Caco-2 (cell line): Measurements from ENCODE around the gene GARIN5A. TPM values are rescaled to one million over a fixed set of nuclear protein-coding genes. Genes with fewer than 3 reads are reported as not detected.

ENCODE experiments used
- BruUV-seq: library from RNA; stranded (reverse); fragments of 400-500 nt; replicated peaks from 2 replicates; lab custom pipeline; 2021; lab: Mats Ljungman, UMichigan
- CTCF ChIA-PET: fragments of 300-600 bp; sonication (Branson Sonifier 250); formaldehyde crosslinking; loops from one replicate; lab custom pipeline; 2022; ENCODE audit warnings: antibody characterized with exemption; lab: Charles Lee
- POLR2A ChIA-PET: fragments of 300-600 bp; sonication (Branson Sonifier 250); formaldehyde crosslinking; loops from one replicate; lab custom pipeline; 2022; ENCODE audit warnings: antibody characterized with exemption; lab: Charles Lee
- DNase-seq, 2 experiments: peaks; one replicate each; pipeline versions ENCODE4 v3.0.0 to v3.0.0-alpha.2; 2020 to 2022
- H3K27me3 ChIP-seq: replicated peaks from 2 replicates; pipeline ENCODE4 v1.6.0; 2011; ENCODE audit warnings: low read length; ENCODE audit not compliant: control insufficient read depth, insufficient read depth
- H3K36me3 ChIP-seq: 2 replicates; pipeline ENCODE4 v1.5.1; 2011; ENCODE audit warnings: low read length; ENCODE audit not compliant: control insufficient read depth, insufficient read depth
- H3K4me1 ChIP-seq: fragments of 250-450 bp; sonication (Bioruptor Pico); 2 replicates; pipeline ENCODE4 v1.5.1; 2020; ENCODE audit warnings: mild to moderate bottlenecking
- H3K4me3 ChIP-seq: 2 replicates; pipeline ENCODE4 v1.5.1; 2011; ENCODE audit warnings: low read depth, mild to moderate bottlenecking, control low read depth, low read length
- H3K9me3 ChIP-seq: fragments of 250-450 bp; sonication (Bioruptor Pico); 2 replicates; pipeline ENCODE4 v1.5.1; 2020; ENCODE audit warnings: mild to moderate bottlenecking, moderate library complexity
- H3K27ac Mint-ChIP-seq: one replicate; pipeline ENCODE4 v1.8.0; 2022; ENCODE audit warnings: mixed read lengths; ENCODE audit not compliant: unreplicated experiment
- H3K27me3 Mint-ChIP-seq: one replicate; pipeline ENCODE4 v1.8.0; 2022; ENCODE audit warnings: mixed read lengths; ENCODE audit not compliant: insufficient read depth, unreplicated experiment
- H3K36me3 Mint-ChIP-seq: one replicate; pipeline ENCODE4 v1.8.0; 2022; ENCODE audit warnings: mild to moderate bottlenecking, mixed read lengths; ENCODE audit not compliant: insufficient read depth, unreplicated experiment
- H3K4me1 Mint-ChIP-seq: one replicate; pipeline ENCODE4 v1.8.0; 2022; ENCODE audit warnings: low read depth, mixed read lengths; ENCODE audit not compliant: unreplicated experiment
- H3K4me3 Mint-ChIP-seq: one replicate; pipeline ENCODE4 v1.8.0; 2022; ENCODE audit warnings: mild to moderate bottlenecking, moderate library complexity, mixed read lengths; ENCODE audit not compliant: unreplicated experiment
- H3K9me3 Mint-ChIP-seq: one replicate; pipeline ENCODE4 v1.8.0; 2022; ENCODE audit warnings: mixed read lengths; ENCODE audit not compliant: unreplicated experiment
- intact Hi-C: fragments of 100-400 bp; cut with micrococcal nuclease; formaldehyde crosslinking; loops from one replicate; pipeline ENCODE4 v1.10.0; 2022; ENCODE audit not compliant: unreplicated experiment
- total RNA-seq: library from RNA; stranded (reverse); gene quantifications from 2 replicates; pipeline ENCODE4 v1.2.3, GENCODE V29; 2022
- TF ChIP-seq, protein P1 (sequence below), 2 experiments: fragments of 200-600 bp in 1 of 2; IDR thresholded peaks; 1 replicate in 1 of 2; 2 replicates in 1 of 2; pipeline versions ENCODE4 v1.5.1 to v1.8.0; 2011 to 2022; ENCODE audit warnings: antibody characterized with exemption in 1 of 2, control low read depth in 1 of 2, inconsistent platforms in 1 of 2, low read depth in 1 of 2, low read length in 1 of 2, mild to moderate bottlenecking in 1 of 2, moderate library complexity in 1 of 2; ENCODE audit not compliant: insufficient read depth in 1 of 2, severe bottlenecking in 1 of 2, unreplicated experiment in 1 of 2

GARIN5A gene
- total RNA-seq, 1 experiment from 2014 or later, result 1.4 TPM

DNA sequence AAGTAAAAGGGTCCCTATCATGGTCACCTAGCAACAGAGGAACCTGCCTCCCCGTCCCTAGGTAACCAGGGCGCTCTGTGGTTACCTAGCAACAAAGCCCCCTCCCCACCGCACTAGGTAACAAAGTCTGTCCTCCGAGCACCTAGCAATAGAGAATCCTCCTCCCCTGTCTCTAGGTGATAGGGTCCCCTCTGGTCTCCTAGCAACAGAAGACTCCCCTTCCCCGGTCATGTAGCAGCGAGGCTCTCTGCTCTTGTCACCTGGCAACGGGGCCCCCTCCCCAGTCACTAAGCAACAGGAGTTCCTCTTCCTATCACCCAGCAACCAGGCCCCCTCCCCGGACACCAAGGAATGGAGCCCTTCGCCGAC, 34.0 kb upstream of the GARIN5A start:
- H3K36me3 Mint-ChIP-seq, result peaks cover 12% of the 10 kb centered on the region
- peak overlapping the region; percentile 89 for H3K27ac Mint-ChIP-seq
- intact Hi-C loops, result loop anchor here (1.0 kb wide), 1 partner anchor 34 kb away; the partner anchor contains the start of genes EMC10 and GARIN5A
- Histone ChIP-seq H3K4me1 (peaks cover 4% of the 10 kb centered on the region; the same call in 1 of the 2 replicates), H3K9me3 (no peaks in the 10 kb centered on the region), H3K4me3 (peak overlapping the region; percentile 58), H3K36me3 (no peaks in the 10 kb centered on the region), H3K27me3 (no peaks in the 10 kb centered on the region)
- DNase-seq, result no peak
- no peaks in the 10 kb centered on the region for H3K27me3 Mint-ChIP-seq
- peaks cover 7% of the 10 kb centered on the region for H3K4me1 Mint-ChIP-seq
- H3K4me3 Mint-ChIP-seq, result peak overlapping the region; percentile 76
- ChIA-PET CTCF (interaction anchor here (0.5 to 1.8 kb wide), 9 partner anchors 10 to 308 kb away, joined by 3 to 11 read pairs (median 6); no protein-coding TSS in a partner anchor), POLR2A (interaction anchor here (0.6 to 1.2 kb wide), 6 partner anchors 50 to 829 kb away, joined by 3 to 10 read pairs (median 4); partner anchors contain the start of gene KCNC3)
- H3K9me3 Mint-ChIP-seq, result no peaks in the 10 kb centered on the region
- TSS peak; percentile 78 for BruUV-seq
- TF ChIP-seq, protein P1, sequence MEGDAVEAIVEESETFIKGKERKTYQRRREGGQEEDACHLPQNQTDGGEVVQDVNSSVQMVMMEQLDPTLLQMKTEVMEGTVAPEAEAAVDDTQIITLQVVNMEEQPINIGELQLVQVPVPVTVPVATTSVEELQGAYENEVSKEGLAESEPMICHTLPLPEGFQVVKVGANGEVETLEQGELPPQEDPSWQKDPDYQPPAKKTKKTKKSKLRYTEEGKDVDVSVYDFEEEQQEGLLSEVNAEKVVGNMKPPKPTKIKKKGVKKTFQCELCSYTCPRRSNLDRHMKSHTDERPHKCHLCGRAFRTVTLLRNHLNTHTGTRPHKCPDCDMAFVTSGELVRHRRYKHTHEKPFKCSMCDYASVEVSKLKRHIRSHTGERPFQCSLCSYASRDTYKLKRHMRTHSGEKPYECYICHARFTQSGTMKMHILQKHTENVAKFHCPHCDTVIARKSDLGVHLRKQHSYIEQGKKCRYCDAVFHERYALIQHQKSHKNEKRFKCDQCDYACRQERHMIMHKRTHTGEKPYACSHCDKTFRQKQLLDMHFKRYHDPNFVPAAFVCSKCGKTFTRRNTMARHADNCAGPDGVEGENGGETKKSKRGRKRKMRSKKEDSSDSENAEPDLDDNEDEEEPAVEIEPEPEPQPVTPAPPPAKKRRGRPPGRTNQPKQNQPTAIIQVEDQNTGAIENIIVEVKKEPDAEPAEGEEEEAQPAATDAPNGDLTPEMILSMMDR (IDR thresholded peaks at IDR 0.05; ENCODE audit: insufficient read depth in 1 of 2, low read depth in 1 of 2, low read length in 1 of 2, severe bottlenecking in 1 of 2, unreplicated experiment in 1 of 2), result no peak

DNA sequence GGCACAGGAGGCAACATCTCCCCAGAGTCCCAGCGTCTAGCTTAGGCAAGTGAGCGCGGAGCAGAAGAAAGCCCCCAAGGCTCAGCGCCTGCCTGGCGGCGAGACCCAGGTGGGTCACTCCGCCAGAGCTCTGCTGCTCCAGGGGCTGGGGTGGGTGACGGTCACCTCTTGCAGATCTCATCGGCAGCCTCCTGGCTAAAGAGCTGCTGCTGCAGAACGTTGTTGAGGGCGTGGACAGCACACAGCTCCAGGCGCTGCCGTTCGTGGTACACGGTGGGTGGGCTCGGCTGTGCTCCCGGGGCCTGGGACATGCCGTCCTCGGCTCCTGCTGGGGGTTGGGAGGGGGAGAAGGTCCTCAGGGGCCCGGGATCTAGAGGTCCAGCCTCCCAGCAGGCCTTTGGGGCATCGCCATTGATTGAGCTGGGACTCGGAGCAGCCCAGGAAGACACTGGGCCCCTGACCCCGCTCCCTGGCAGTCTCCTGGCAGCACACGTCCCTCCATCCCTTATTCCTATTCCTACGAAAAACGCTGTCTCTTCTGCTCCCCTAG, 33.5 kb upstream of the GARIN5A start:
- ChIA-PET CTCF (interaction anchor here (1.8 kb wide), 1 partner anchor 27 kb away, joined by 7 read pairs; no protein-coding TSS in a partner anchor), POLR2A (interaction anchor here (1.2 kb wide), 1 partner anchor 50 kb away, joined by 4 read pairs; no protein-coding TSS in a partner anchor)
- intact Hi-C loops, result no loop called here
- H3K27ac Mint-ChIP-seq, result peak overlapping the region; percentile 89
- Histone ChIP-seq H3K4me3 (peak overlapping the region; percentile 58), H3K9me3 (no peaks in the 10 kb centered on the region), H3K4me1 (peaks cover 4% of the 10 kb centered on the region; the same call in 1 of the 2 replicates), H3K27me3 (no peaks in the 10 kb centered on the region), H3K36me3 (no peaks in the 10 kb centered on the region)
- peaks cover 7% of the 10 kb centered on the region for H3K4me1 Mint-ChIP-seq
- no TSS peak for BruUV-seq
- H3K27me3 Mint-ChIP-seq, result no peaks in the 10 kb centered on the region
- no peak for DNase-seq
- peaks cover 12% of the 10 kb centered on the region for H3K36me3 Mint-ChIP-seq
- no peaks in the 10 kb centered on the region for H3K9me3 Mint-ChIP-seq
- TF ChIP-seq, protein P1 (IDR thresholded peaks at IDR 0.05; ENCODE audit: insufficient read depth in 1 of 2, low read depth in 1 of 2, low read length in 1 of 2, severe bottlenecking in 1 of 2, unreplicated experiment in 1 of 2), result no peak
- H3K4me3 Mint-ChIP-seq, result peak overlapping the region; percentile 76

DNA sequence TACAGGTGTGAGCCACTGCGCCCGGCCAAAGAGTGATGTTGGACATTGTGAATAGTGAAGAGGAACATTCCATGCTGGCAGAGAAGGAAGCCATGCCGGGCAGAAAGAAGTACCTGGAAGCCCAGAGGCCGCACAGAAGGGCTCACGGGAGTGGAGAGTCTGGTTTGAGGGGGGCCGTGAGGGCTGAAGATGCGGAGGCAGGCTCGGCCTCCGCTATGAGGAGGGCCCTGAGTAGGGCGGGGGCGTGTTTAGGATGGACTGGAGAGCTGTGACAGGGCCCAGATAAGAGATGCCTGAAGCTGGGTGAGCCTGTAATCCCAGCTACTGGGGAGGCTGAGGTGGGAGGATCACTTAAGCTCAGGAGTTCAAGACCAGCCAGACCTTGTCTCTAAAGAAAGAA, 32.7 kb upstream of the GARIN5A start:
- no peaks in the 10 kb centered on the region for H3K36me3 ChIP-seq
- Mint-ChIP-seq H3K27ac (peak overlapping the region; percentile 77), H3K27me3 (no peaks in the 10 kb centered on the region), H3K4me3 (peak overlapping the region; percentile 55), H3K9me3 (no peaks in the 10 kb centered on the region), H3K4me1 (peaks cover 7% of the 10 kb centered on the region), H3K36me3 (peaks cover 12% of the 10 kb centered on the region)
- DNase-seq, result no peak
- POLR2A ChIA-PET, result no interaction called here
- no peak overlapping the region for H3K4me3 ChIP-seq
- intact Hi-C loops, result no loop called here
- peaks cover 4% of the 10 kb centered on the region; the same call in 1 of the 2 replicates for H3K4me1 ChIP-seq
- no TSS peak for BruUV-seq
- TF ChIP-seq, protein P1 (IDR thresholded peaks at IDR 0.05; ENCODE audit: insufficient read depth in 1 of 2, low read depth in 1 of 2, low read length in 1 of 2, severe bottlenecking in 1 of 2, unreplicated experiment in 1 of 2), result no peak
- no peaks in the 10 kb centered on the region for H3K9me3 ChIP-seq
- H3K27me3 ChIP-seq, result no peaks in the 10 kb centered on the region
- CTCF ChIA-PET, result no interaction called here
